HEK293 (cell line): ENCODE measurements around the gene UBASH3B.

Source experiments
- CTCF ChIA-PET: fragments of 350-600 bp; formaldehyde crosslinking; extraction: SDS; loops from one replicate; lab custom pipeline; 2021; ENCODE audit warnings: antibody characterized with exemption; lab: Yijun Ruan, JAX
- POLR2A ChIA-PET: fragments of 300-600 bp; formaldehyde crosslinking; extraction: SDS; loops from one replicate; lab custom pipeline; 2020; ENCODE audit warnings: antibody characterized with exemption, inconsistent platforms; lab: Yijun Ruan, JAX
- H3K27ac ChIP-seq: fragments of 200-500 bp; sonication (Bioruptor generic); 2 replicates; pipeline ENCODE4 v1.5.1; 2014; ENCODE audit warnings: low read depth, low read length, control low read depth, inconsistent platforms; ENCODE audit errors: extremely low read depth
- H3K36me3 ChIP-seq, 2 experiments: fragments of 200-500 bp in 1 of 2; sonication (Bioruptor generic) in 1 of 2; 1 replicate in 1 of 2; 2 replicates in 1 of 2; pipeline ENCODE4 v1.5.1; 2014 to 2017; ENCODE audit warnings: inconsistent platforms in 2 of 2, low read length in 2 of 2; ENCODE audit not compliant: control insufficient read depth in 2 of 2, insufficient read depth in 1 of 2
- H3K4me1 ChIP-seq: fragments of 200-500 bp; sonication (Bioruptor generic); 2 replicates; pipeline ENCODE4 v1.5.1; 2014; ENCODE audit warnings: mild to moderate bottlenecking, low read length, inconsistent platforms; ENCODE audit not compliant: control insufficient read depth, insufficient read depth
- H3K4me3 ChIP-seq: 2 replicates; pipeline ENCODE4 v1.5.1; 2011; ENCODE audit warnings: low read depth, mild to moderate bottlenecking, control low read depth, low read length, moderate library complexity
- H3K9me3 ChIP-seq: fragments of 200-500 bp; sonication (Bioruptor generic); 2 replicates; pipeline ENCODE4 v1.5.1; 2014; ENCODE audit warnings: low read depth, low read length, inconsistent platforms; ENCODE audit not compliant: control insufficient read depth, insufficient read depth
- GFI1B ChIP-seq: fragments of 450-650 bp; formaldehyde crosslinking; IDR thresholded peaks from 2 replicates; pipeline ENCODE4 v1.5.1; 2016; ENCODE audit warnings: missing biosample characterization, missing genetic modification characterization
- GLI2 ChIP-seq: fragments of 450-650 bp; formaldehyde crosslinking; IDR thresholded peaks from 2 replicates; pipeline ENCODE4; 2017; ENCODE audit warnings: missing biosample characterization, missing genetic modification characterization, low read depth, borderline replicate concordance
- KLF1 ChIP-seq: fragments of 450-650 bp; formaldehyde crosslinking; IDR thresholded peaks from 2 replicates; pipeline ENCODE4 v1.5.1; 2016; ENCODE audit warnings: missing biosample characterization, missing genetic modification characterization
- REPIN1 ChIP-seq: fragments of 450-650 bp; formaldehyde crosslinking; IDR thresholded peaks from 2 replicates; pipeline ENCODE4 v1.5.1; 2017; ENCODE audit warnings: missing biosample characterization, missing genetic modification characterization, low read depth
- SCRT1 ChIP-seq: fragments of 450-650 bp; formaldehyde crosslinking; IDR thresholded peaks from 2 replicates; pipeline ENCODE4 v1.5.1; 2016; ENCODE audit warnings: missing biosample characterization, missing genetic modification characterization, borderline replicate concordance
- SCRT2 ChIP-seq: fragments of 450-650 bp; formaldehyde crosslinking; IDR thresholded peaks from 2 replicates; pipeline ENCODE4 v1.5.1; 2016; ENCODE audit warnings: missing biosample characterization, missing genetic modification characterization
- SETDB1 ChIP-seq: IDR thresholded peaks from one replicate; pipeline ENCODE4 v1.6.1; 2017; ENCODE audit warnings: mild to moderate bottlenecking, low read length, moderate library complexity, mixed read lengths; ENCODE audit not compliant: insufficient read length
- SP7 ChIP-seq: fragments of 450-650 bp; formaldehyde crosslinking; IDR thresholded peaks from 2 replicates; pipeline ENCODE4 v1.5.1; 2016; ENCODE audit warnings: missing biosample characterization, missing genetic modification characterization
- YY1 ChIP-seq: fragments of 450-650 bp; formaldehyde crosslinking; IDR thresholded peaks from 2 replicates; pipeline ENCODE4 v1.5.1; 2018; ENCODE audit warnings: missing biosample characterization, missing genetic modification characterization
- YY2 ChIP-seq: fragments of 450-650 bp; formaldehyde crosslinking; IDR thresholded peaks from 2 replicates; pipeline ENCODE4 v1.5.1; 2016; ENCODE audit warnings: missing biosample characterization, missing genetic modification characterization
- ZBTB8A ChIP-seq: fragments of 450-650 bp; formaldehyde crosslinking; IDR thresholded peaks from 2 replicates; pipeline ENCODE4 v1.5.1; 2016; ENCODE audit warnings: missing biosample characterization, missing genetic modification characterization
- ZFHX2 ChIP-seq: fragments of 450-650 bp; formaldehyde crosslinking; conservative IDR thresholded peaks from 2 replicates; pipeline ENCODE4 v1.5.1; 2016; ENCODE audit warnings: missing biosample characterization, missing genetic modification characterization
- ZNF114 ChIP-seq: fragments of 450-650 bp; formaldehyde crosslinking; IDR thresholded peaks from 2 replicates; pipeline ENCODE4 v1.5.0; 2017; ENCODE audit warnings: missing biosample characterization, missing genetic modification characterization
- ZNF121 ChIP-seq: fragments of 450-650 bp; formaldehyde crosslinking; IDR thresholded peaks from 2 replicates; pipeline ENCODE4 v1.5.1; 2016; ENCODE audit warnings: missing biosample characterization, missing genetic modification characterization
- ZNF133 ChIP-seq: fragments of 450-650 bp; formaldehyde crosslinking; IDR thresholded peaks from 2 replicates; pipeline ENCODE4 v1.5.1; 2016; ENCODE audit warnings: missing biosample characterization, missing genetic modification characterization
- ZNF202 ChIP-seq: fragments of 450-650 bp; formaldehyde crosslinking; IDR thresholded peaks from 2 replicates; pipeline ENCODE4 v1.5.1; 2016; ENCODE audit warnings: missing biosample characterization, missing genetic modification characterization, borderline replicate concordance
- ZNF214 ChIP-seq: fragments of 450-650 bp; formaldehyde crosslinking; IDR thresholded peaks from 2 replicates; pipeline ENCODE4 v1.5.1; 2017; ENCODE audit warnings: missing biosample characterization, mild to moderate bottlenecking, missing genetic modification characterization, borderline replicate concordance
- ZNF501 ChIP-seq: fragments of 450-650 bp; formaldehyde crosslinking; IDR thresholded peaks from 2 replicates; pipeline ENCODE4 v1.5.1; 2016; ENCODE audit warnings: missing biosample characterization, missing genetic modification characterization
- ZNF510 ChIP-seq: fragments of 450-650 bp; formaldehyde crosslinking; IDR thresholded peaks from 2 replicates; pipeline ENCODE4 v1.5.1; 2018; ENCODE audit warnings: mild to moderate bottlenecking, missing genetic modification characterization, missing biosample characterization; ENCODE audit not compliant: insufficient replicate concordance
- ZNF529 ChIP-seq: fragments of 450-650 bp; formaldehyde crosslinking; IDR thresholded peaks from 2 replicates; pipeline ENCODE4 v1.5.1; 2017; ENCODE audit warnings: missing genetic modification characterization, missing biosample characterization; ENCODE audit not compliant: insufficient replicate concordance
- ZNF560 ChIP-seq: fragments of 450-650 bp; formaldehyde crosslinking; IDR thresholded peaks from 2 replicates; pipeline ENCODE4 v1.5.1; 2017; ENCODE audit warnings: missing biosample characterization, missing genetic modification characterization, borderline replicate concordance
- ZNF585B ChIP-seq: fragments of 450-650 bp; formaldehyde crosslinking; IDR thresholded peaks from 2 replicates; pipeline ENCODE4 v1.5.1; 2016; ENCODE audit warnings: missing biosample characterization, missing genetic modification characterization
- ZNF600 ChIP-seq: fragments of 450-650 bp; formaldehyde crosslinking; IDR thresholded peaks from 2 replicates; pipeline ENCODE4 v1.5.1; 2016; ENCODE audit warnings: missing biosample characterization, missing genetic modification characterization
- ZNF623 ChIP-seq: fragments of 450-650 bp; formaldehyde crosslinking; IDR thresholded peaks from 2 replicates; pipeline ENCODE4 v1.5.1; 2016; ENCODE audit warnings: missing biosample characterization, missing genetic modification characterization
- ZNF654 ChIP-seq: fragments of 450-650 bp; formaldehyde crosslinking; IDR thresholded peaks from 2 replicates; pipeline ENCODE4 v1.5.1; 2016; ENCODE audit warnings: low read depth, missing biosample characterization, missing genetic modification characterization
- ZNF843 ChIP-seq: fragments of 450-650 bp; formaldehyde crosslinking; IDR thresholded peaks from 2 replicates; pipeline ENCODE4 v1.5.1; 2016; ENCODE audit warnings: missing biosample characterization, missing genetic modification characterization
- ZXDB ChIP-seq: fragments of 450-650 bp; formaldehyde crosslinking; IDR thresholded peaks from 2 replicates; pipeline ENCODE4 v1.5.1; 2016; ENCODE audit warnings: missing biosample characterization, missing genetic modification characterization
- TF ChIP-seq, protein P1 (sequence below): fragments of 450-650 bp; formaldehyde crosslinking; IDR thresholded peaks from 2 replicates; pipeline ENCODE4 v1.5.1; 2016; ENCODE audit warnings: missing biosample characterization, missing genetic modification characterization
- TF ChIP-seq, protein P2 (sequence below): fragments of 450-650 bp; formaldehyde crosslinking; IDR thresholded peaks from 2 replicates; pipeline ENCODE4 v1.5.1; 2017; ENCODE audit warnings: missing biosample characterization, missing genetic modification characterization
- TF ChIP-seq, protein P3 (sequence below): fragments of 450-650 bp; formaldehyde crosslinking; IDR thresholded peaks from 2 replicates; pipeline ENCODE4 v1.5.1; 2016; ENCODE audit warnings: missing biosample characterization, missing genetic modification characterization, low read depth

The UBASH3B gene

DNA sequence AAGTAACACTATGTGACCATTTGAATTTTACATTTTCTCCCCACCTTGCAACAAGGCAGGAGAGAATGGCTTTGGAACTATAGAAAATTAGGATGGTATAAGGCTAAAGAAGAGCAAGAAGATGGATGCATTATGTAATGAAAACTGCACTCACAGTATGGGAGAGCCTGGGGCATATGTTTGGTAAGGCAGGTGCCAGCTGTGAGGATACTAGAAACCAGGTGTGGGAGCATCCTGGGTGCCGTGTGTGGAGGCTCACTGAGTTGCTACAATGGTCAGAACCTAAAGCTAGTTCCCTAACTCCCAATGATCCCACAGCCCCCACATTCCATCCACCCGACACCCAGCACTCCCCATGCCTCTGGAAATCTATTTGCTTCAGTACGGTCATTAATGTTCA is 42.9 kb downstream of the UBASH3B start (continued):
- TF ChIP-seq, protein P1, sequence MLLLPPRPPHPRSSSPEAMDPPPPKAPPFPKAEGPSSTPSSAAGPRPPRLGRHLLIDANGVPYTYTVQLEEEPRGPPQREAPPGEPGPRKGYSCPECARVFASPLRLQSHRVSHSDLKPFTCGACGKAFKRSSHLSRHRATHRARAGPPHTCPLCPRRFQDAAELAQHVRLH: no peak
- no peak for TF ChIP-seq KLF1
- TF ChIP-seq YY2: no peak
- TF ChIP-seq, protein P2, sequence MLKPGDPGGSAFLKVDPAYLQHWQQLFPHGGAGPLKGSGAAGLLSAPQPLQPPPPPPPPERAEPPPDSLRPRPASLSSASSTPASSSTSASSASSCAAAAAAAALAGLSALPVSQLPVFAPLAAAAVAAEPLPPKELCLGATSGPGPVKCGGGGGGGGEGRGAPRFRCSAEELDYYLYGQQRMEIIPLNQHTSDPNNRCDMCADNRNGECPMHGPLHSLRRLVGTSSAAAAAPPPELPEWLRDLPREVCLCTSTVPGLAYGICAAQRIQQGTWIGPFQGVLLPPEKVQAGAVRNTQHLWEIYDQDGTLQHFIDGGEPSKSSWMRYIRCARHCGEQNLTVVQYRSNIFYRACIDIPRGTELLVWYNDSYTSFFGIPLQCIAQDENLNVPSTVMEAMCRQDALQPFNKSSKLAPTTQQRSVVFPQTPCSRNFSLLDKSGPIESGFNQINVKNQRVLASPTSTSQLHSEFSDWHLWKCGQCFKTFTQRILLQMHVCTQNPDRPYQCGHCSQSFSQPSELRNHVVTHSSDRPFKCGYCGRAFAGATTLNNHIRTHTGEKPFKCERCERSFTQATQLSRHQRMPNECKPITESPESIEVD (tag by site-specific recombination): no peak

DNA sequence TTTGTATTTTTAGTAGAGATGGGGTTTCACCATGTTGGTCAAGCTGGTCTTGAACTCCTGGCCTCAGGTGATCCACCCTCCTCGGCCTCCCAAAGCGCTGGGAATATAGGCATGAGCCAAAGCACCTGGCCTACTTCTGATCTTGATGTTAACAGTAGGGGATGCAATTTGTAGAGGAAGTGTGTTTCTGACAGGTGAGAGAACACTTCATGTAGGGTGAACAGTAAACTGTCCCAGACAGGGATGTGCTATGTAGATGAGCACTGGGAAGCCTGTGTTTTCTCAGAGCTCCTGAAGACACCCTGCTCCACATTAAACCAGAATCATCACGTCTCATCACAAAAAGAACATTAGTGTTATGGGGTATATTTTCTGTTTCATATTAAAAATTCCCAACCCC is 45.1 kb downstream of the UBASH3B start:
- H3K36me3 ChIP-seq: no peaks in the 10 kb centered on the region
- POLR2A ChIA-PET: no interaction called here
- CTCF ChIA-PET: no interaction called here
- no peaks in the 10 kb centered on the region for H3K9me3 ChIP-seq
- no peaks in the 10 kb centered on the region for H3K4me1 ChIP-seq
- no peak overlapping the region for H3K4me3 ChIP-seq
- TF ChIP-seq GFI1B (tag by site-specific recombination) (no peak), ZNF501 (tag by site-specific recombination) (no peak), ZNF529 (tag by site-specific recombination) (no peak), REPIN1 (tag by site-specific recombination) (no peak), ZNF560 (no peak), ZNF202 (tag by site-specific recombination) (no peak), SCRT2 (tag by site-specific recombination) (no peak)
- TF ChIP-seq, protein P3, sequence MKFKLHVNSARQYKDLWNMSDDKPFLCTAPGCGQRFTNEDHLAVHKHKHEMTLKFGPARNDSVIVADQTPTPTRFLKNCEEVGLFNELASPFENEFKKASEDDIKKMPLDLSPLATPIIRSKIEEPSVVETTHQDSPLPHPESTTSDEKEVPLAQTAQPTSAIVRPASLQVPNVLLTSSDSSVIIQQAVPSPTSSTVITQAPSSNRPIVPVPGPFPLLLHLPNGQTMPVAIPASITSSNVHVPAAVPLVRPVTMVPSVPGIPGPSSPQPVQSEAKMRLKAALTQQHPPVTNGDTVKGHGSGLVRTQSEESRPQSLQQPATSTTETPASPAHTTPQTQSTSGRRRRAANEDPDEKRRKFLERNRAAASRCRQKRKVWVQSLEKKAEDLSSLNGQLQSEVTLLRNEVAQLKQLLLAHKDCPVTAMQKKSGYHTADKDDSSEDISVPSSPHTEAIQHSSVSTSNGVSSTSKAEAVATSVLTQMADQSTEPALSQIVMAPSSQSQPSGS (tag by site-specific recombination): no peak
- no peak overlapping the region for H3K27ac ChIP-seq

DNA sequence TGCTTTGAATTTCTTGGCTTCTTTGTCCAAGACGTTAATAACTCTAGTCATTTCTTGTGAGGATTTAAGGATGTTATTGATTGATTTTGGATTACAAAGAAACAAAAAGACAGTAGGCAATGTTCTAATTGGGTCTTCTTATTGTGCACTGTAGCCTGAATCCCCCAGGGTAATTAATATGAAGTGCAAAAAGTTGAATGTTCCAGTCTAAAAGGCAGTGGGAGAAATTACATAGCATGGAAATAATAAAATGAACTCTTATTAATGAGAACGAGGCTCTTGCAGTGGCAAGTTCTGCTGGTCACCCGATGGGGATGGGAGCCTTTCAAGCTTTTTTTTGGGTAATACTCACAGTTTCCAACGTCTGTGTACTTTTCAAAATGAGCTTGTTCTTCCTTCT is 45.6 kb downstream of the UBASH3B start:
- TF ChIP-seq ZNF510 (tag by site-specific recombination): no peak
- no peak for TF ChIP-seq ZNF114 (tag by site-specific recombination)
- no peak for TF ChIP-seq ZNF133 (tag by site-specific recombination)
- no peak for TF ChIP-seq ZFHX2
- no peak for TF ChIP-seq ZNF121
- no peak for TF ChIP-seq SETDB1
- no peak for TF ChIP-seq ZNF585B (tag by site-specific recombination)
- TF ChIP-seq ZNF214 (tag by site-specific recombination): no peak
- TF ChIP-seq ZNF623 (tag by site-specific recombination): no peak
- TF ChIP-seq ZNF654: no peak
- TF ChIP-seq ZBTB8A (tag by site-specific recombination): no peak
- no peak for TF ChIP-seq SCRT1 (tag by site-specific recombination)
- TF ChIP-seq ZXDB (tag by site-specific recombination): no peak
- TF ChIP-seq YY1 (tag by site-specific recombination): no peak
- no peak for TF ChIP-seq ZNF600
- no peak for TF ChIP-seq SP7 (tag by site-specific recombination)
- TF ChIP-seq ZNF843 (tag by site-specific recombination): no peak
- no peak for TF ChIP-seq GLI2 (tag by site-specific recombination)
- TF ChIP-seq, all 188 proteins: peak for 0
- CTCF ChIA-PET: no interaction called here
- Histone ChIP-seq H3K9me3 (no peaks in the 10 kb centered on the region), H3K27ac (no peak overlapping the region), H3K36me3 (no peaks in the 10 kb centered on the region), H3K4me3 (no peak overlapping the region), H3K4me1 (no peaks in the 10 kb centered on the region)
- POLR2A ChIA-PET: no interaction called here
